GM21528 (cell line): Measurements from ENCODE around the gene IL22RA1.

ENCODE experiments used
- ATAC-seq: cut with Tn5 transposase; IDR thresholded peaks from one replicate; pipeline ENCODE4 v1.9.1; 2021; ENCODE audit warnings: mild to moderate bottlenecking, moderate library complexity; ENCODE audit not compliant: unreplicated experiment, low FRiP score

IL22RA1 gene

DNA sequence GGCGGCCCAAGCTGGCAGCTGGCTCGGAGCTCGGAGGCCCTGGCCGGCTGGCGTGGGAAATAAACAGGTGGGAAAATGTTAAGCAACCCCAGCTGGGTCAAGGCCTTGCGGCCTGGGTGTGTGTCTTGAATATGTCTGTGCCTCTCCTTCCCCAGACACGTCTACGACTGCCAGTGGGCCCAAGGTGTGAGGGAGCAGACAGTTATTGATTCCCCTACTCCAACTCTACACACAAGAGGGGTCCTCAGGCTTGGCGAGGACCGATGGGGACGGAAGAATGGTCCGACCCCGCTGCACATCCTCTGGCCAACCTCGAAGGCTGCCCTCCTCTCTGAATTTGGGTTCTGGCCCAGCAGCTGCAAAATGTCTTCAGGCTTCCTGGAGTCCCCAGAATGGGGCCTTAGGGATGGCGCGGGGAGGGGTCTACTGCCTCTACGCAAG lies 2.2 kb downstream of the IL22RA1 start:
- no peak for ATAC-seq

DNA sequence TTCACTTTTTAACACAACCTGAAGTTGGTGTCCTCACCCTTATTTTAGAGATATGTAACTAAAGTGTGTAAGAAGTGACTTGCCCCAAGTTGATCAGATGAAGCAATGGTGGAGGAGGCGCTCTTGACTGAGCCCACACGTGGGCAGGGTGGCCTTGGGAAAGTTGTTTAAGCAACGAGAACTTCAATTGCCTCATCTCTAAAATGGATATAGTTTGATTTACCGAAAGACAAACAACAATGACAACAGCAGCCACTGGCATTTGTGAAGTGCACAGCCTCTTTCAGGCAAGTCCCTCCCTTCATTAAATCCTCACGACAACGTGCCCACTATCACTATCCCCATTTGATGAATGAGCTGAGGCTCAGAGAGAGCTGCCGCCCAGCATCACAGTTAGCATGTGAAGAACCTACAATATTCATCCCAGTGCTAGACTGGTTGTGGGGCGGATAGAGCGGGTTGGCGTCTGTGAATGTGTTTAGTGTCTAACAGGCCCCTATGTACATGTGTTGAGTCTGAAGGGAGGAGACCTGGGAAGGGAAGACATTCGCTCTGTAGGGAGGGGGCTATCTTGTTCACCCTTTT lies 3.0 kb downstream of the IL22RA1 start:
- no peak for ATAC-seq

DNA sequence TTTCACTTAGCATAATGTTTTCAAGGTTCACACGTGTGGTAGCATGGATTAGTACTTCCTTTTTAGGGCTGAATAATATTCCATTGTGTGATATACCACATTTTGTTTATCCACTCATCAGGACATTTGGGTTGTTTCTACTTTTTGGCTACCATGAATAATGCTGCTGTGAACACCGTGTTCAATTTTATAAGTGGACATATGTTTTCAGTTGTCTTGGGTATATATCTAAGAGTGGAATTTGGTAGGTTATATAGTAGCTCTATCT lies 3.8 kb downstream of the IL22RA1 start:
- no peak for ATAC-seq

DNA sequence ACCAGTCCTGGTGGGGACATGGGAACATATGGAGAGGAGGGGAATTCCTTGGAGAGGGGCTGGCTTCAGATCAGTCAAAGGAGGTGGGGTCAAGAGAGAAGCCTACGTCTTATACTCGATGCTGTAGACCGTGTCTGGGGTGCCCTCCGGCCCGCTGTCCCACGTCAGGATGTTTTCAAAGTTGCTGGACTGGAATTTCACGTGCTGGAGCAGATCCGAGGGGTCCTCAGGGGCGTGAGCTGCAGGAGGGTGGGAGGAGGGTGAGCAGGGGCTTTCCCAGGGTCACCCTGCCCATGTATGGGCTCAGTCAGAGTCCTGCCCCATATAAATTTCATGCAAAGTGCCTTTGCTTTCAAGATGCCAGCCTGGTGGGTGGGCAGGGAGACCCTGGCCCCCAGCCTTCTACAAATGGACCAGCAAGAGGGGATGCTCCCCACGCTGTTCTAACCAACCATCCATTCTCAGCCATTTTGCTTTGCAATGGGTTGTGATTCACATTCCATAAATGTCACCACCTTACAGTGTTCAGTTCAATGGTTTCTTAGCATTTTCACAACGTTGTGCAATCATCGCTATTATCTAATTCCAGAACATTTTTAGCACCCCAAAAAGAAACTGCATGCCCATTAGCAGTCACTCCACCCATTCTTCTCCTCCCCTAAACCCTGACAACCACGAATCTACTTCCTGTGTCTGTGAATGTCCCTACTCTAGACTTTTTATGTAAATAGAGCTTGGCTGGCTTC lies 4.3 kb downstream of the IL22RA1 start:
- ATAC-seq: no peak

DNA sequence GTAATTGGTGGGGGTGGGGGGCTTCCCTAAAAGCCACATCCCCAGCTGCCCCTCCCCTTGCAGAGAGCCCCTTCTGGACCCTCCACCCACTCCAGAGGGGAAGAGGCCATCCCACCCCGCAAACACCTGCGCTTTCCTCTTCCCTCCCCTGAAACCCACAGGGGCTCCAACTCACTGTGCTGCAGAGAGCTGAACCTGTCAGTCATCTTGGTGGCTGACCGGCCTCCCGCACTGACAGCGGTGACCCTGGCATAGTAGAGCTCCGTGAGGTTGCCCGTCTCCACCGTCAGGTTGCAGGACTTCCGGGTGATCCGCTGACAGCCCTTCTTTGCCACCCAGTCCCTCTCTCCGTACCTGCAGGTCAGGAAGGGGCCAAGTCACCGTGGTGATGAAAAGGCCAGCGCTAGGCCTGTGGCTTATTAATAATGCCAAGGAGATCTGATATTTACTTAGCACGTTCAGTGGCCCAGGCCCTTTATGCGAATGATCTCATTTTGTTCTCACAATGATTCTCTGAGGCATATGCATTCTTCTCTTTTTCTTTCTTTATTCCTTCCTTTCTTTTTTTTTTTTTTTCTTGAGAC lies 5.9 kb downstream of the IL22RA1 start:
- no peak for ATAC-seq

DNA sequence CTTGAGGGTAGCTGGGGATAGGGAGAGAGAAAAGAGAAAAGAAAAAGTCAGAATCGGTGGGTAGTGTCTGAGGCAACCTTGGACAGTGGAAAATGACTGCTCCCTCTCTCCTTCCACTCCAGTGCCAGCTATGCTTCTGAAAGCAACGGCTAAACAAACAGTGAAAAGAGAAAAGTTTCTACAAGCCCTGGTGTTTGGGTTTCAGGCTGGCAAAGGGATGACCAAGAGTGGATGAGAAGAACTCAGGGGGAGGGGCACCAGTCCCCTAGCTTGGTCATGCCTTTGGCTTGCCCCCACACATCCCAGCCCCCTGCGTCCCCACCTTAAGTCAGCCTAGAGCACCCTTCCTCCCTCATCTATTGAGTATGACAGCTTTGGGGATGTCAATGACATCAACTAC lies 8.6 kb downstream of the IL22RA1 start:
- ATAC-seq: no peak

DNA sequence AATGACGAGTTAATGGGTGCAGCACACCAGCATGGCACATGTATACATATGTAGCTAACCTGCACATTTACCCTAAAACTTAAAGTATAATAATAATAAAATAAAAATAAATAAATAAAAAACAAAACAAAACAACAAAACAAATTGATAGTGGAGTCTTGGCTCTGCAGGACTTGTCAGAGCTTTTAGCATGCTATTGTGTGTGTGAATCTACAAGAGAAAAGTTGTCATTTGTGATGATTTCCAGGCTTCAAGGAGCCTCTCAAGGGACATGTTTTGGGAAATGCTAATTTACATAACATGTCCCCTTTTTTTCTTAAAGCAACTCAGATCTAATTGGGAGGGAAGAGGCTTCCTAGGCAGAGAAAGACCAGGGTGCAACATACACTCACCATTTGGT lies 9.1 kb downstream of the IL22RA1 start:
- no peak for ATAC-seq

DNA sequence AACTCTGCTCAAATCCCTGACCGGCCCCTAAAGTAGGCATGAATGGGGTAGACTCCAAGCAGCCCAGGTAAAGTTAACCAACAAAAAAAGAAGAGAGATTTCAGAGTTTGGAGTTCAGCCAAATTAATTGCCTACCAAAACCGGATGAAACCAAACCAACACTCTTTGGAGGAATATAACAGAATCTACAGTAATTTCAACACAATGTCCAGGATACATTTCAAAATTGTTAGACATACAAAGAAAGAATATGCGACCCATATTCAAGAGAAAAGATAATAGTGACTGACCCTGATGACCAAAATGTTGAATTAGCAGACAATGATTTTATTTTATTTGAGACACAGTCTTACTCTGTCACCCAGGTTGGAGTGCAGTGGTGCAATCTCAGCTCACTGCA lies 12.6 kb downstream of the IL22RA1 start:
- no peak for ATAC-seq

DNA sequence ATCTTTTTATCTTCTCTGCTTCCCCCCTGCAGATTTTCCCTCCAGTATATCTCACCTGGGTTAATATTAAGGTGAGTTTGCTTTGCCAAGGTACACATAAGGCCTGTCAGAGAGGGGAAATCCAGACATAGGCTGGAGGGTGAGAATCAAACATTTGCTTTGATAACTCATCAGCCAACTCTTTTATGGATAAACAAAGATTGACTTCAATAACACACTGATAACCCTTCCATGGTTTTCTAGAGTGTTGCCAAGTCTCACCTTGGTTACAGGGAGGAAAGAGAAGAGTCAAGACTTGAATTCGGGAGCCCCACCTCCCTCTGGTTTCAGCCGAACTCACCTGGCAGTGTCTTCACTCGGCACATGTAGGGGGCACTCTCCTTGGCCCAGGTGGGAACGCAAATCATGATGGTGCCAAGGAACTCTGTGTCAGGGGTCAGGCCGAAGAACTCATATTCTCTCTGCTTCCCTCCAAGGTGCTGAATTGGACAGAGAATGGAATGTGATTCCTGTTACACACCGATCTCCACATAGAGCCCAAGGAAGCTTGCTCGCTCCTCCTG lies 15.1 kb downstream of the IL22RA1 start:
- no peak for ATAC-seq

DNA sequence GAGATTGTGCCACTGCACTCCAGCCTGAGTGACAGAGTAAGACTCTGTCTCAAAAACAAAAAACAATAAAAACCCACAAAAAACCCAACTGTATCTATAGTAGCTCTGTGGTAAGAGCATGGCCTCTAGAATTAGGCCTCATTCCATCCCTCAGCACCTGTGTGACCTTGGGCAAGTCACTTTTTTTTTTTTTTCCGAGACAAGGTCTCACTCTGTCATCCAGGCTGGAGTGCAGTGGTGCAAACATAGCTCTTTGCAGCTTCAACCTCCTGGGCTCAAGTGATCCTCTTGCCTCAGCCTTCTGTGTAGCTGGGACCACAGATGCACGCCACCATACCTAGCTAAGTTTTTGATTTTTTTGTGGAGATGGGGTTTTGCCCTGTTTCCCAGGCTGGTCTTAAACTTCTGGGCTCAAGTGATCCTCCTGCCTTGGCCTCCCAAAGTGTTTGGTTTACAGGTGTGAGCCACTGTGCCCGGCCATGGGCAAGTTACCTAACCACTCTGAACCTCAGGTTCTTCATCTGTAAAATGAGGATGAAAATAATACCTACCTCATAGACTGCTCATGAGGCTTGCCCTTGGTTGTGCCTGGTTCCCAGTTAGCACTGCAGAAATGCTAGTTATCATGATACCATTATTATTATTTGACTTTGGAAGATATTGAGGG lies 15.7 kb downstream of the IL22RA1 start:
- ATAC-seq: no peak

DNA sequence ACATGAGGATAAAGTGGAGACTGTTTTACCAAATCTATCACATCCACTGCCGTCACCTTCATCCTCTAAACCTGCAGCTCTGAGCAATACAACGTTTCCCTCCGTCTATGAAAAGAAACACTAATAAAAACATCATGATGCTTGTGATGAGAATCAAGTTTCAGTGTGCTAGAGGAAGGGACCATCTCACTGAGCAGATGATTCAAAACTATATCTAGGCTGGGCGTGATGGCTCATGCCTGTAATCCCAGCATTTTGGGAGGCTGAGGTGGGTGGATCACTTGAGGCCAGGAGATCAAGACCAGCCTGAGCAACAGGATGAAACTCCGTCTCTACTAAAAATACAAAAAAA lies 16.3 kb downstream of the IL22RA1 start:
- ATAC-seq: no peak

DNA sequence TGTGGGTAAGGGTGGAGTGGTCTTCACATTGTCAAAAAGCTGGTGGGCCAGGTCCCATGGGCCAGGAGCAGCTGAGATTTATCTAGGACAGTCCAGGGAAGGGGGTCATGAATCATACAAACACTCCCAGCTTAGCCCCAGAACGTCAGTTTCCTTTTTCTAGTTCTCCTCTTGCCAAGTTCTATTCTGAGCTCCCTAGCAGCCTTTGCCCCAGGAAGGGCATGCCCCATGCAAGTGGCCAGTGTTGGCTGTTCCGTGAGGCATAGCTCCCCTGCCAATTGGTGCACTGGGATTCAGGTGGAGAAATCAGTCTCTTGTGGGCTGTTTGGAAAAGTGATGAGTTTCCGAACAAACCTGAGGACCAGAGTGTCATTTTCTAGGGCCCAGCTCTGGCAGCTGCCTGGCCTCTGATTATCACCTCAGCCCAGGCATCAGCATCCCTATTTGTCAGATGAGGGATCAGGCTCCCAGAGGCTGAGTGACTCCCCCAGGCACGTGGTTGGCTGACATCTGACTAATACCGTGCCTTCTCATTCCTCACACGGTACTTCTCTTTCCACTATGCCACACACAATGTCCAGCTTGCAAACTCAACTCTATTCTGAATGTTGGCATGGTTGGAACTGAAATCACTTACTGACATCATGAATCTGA lies 16.8 kb downstream of the IL22RA1 start:
- no peak for ATAC-seq

DNA sequence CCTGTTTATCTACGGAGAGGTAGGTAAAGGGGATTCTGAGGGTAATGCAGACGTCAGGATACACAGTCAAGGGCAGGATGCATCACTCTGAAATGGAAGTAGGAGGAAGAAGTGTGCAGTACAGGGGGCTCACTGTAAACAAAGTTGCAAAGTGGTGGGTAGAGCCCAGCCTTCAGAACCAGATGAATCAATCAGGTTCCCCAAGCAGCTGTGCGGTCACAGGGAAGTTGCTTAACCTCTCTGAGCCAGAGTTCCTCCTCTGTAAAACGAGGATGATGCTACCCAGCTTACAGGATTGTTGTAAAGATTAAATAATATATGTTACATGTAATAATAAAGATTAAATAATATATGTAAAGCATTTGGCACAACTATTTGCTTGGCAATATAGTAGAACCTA lies 17.5 kb downstream of the IL22RA1 start:
- ATAC-seq: no peak

DNA sequence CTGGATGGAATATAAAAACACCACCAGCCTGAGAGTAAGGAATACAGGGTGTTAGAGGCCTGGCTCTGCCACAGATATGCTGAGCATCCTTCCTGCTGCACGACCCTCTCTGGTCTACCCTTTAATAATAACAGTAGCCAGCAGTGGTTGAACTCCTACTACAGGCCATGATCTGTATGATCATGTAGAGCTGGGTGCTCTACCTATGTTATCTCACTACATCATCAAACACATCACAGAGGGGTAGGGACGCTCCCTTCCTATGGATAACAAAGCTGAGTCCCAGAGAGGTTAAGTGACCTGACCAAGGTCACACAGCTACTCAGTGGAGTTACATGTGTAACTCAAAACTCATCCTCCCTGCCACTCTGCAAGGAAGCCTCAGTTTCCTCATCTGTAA lies 18.0 kb downstream of the IL22RA1 start:
- no peak for ATAC-seq

DNA sequence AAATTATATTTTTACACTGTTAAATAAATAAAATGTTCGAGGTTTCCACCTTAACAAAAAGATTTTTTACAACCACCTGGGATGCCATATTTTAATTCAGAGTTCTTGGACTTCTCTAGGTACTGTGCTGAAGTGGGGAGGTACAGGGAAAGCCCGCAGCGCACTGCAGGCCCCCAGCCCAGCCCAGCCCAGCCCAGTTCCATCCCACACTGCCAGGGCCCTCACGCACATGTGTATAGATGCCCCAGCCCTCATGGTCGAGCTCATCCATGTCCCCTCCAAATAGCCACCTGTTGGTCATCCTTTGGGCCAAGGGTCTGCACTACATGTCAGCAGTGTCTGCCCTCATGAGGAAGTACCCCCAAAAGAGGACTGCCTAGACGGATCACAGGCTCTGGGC lies 19.3 kb downstream of the IL22RA1 start:
- no peak for ATAC-seq

DNA sequence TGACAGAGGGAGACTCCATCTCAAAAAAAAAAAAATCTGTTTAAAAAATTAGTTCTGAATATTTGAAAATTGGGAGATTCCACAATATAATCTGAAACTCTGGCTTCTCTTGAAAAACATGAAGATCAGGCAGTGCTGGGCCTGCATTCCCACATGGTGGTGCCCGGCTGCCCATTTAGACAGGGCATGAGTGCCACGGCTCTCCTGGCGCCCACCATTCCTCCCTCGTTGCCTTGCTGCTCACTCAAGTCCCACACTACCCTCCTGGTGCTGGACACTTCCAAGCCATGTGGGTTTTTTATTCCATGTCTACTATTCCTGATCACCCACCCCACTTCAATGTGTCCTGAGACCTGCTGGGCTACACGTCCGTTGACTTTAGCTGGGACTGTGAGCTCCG lies 20.2 kb downstream of the IL22RA1 start:
- ATAC-seq: no peak

DNA sequence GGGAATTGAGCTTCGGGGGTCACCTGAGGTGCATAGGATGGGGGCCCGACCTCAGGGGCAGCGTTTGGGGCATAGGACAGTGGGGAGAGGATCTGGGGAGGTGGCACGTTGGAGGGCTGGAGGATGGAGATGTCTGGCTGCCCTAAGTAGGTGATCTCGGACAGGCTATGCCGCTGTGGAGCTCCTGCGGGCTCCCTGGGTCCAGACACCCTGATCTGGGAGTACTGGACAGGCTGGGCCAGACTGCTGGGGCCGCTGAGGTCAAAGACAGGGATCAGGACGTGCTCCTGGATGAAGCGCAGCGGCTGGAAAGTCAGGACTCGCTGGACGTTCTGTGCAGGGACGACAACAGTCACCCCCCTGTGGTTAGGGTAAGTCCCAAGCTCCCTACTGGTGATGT lies 21.5 kb downstream of the IL22RA1 start:
- ATAC-seq: no peak

DNA sequence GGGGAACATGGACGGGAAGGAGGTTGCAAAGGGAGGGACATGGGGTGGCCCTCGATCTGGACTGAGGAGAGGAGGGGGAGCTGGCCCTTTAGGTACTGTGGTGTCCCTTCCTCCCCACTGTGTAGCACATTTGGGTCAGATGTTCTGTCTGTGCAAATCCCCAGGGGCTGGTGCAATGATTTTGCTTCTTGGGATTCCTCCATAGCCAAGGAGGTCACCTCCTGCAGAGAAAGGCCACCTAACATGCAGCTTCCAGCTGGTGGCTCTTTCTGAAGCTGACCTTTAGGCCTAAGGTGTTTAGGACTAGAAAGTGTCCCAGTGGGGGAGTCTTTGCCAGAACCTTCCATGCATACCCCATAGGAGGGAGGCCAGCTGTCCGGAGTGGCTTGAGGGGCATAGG lies 22.0 kb downstream of the IL22RA1 start:
- no peak for ATAC-seq

DNA sequence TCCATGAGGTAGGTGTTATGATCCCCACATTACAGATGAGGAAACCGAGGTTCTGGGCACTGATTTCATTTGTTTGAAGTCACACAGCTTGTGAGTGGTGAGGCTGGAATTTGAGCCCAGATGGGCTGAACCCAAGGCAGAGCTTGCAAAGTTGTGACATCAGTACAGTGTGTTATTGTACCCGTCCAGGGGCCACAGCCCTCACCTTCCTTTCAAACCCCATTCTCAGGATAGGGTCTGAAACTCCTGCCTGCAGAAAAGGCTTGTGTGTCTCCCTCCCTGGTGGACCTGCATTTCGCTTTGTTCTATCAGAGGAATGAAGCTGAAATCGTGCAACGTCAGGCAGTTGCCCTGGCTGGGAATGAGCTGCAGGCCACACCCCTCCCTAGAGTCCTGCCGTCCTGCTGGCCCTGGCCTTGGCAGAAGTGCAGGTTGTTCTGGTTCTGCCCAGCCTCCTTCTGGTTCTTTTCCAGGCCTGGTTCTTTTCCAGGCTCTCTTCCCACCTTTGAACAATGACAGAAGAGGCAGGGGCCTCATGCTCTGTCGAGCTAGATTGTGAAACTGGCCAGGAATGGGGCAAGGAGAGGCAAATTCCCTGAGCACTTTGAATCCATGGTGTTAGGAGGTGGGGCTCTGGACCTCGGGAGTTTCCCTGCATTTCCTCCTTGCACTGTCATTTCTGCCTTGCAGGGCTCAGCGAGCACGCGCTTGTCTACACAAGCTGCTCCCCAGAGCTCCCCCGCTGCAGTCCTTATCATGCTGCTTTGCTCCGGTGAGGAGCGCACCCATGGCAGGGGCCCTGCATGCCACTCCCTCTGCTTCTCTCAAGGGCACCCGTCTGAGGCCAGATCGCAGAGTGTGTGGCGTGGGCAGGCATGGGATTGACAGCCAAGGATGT lies 22.8 kb downstream of the IL22RA1 start:
- ATAC-seq: no peak

DNA sequence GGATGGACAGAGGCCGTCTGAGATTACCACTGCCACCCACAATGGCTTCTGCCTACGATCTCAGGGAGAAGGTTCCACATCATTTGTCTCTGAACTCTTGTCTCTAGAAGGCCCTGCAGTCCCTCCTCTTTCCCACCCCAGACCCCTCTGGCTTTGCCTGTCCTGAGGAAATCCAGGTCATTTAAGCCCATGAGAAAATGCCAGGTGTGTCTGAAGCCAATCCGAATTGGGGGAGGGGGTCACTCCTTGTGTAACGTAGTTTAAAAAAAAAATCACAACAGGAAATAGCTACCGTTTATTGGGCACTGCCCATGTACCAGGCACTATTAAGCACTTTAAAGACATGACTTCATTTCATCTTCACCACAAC lies 23.5 kb downstream of the IL22RA1 start:
- ATAC-seq: no peak
